Smooth muscle cell (in vitro differentiated cells): Measurements from ENCODE around the gene IPO13. TPM values are rescaled to one million over a fixed set of nuclear protein-coding genes. Genes with fewer than 3 reads are reported as not detected.

Experiments
- DNase-seq: peaks from one replicate; lab custom pipeline; 2025; ENCODE audit not compliant: unreplicated experiment; lab: John Stamatoyannopoulos, UW
- H2AFZ ChIP-seq: fragments of 200-600 bp; sonication (generic); 2 replicates; pipeline ENCODE4 v1.6.0; 2016; ENCODE audit warnings: antibody characterized with exemption, low read depth, mild to moderate bottlenecking
- H3F3A ChIP-seq: fragments of 200-600 bp; sonication (generic); 2 replicates; pipeline ENCODE4 v1.6.0; 2017; ENCODE audit warnings: antibody characterized with exemption, low read depth
- H3K27ac ChIP-seq: fragments of 200-600 bp; sonication (generic); 2 replicates; pipeline ENCODE4 v1.5.1; 2016; ENCODE audit warnings: low read depth, mild to moderate bottlenecking
- H3K27me3 ChIP-seq: fragments of 200-600 bp; sonication (generic); 2 replicates; pipeline ENCODE4 v1.6.1; 2016; ENCODE audit warnings: low read depth, mild to moderate bottlenecking
- H3K36me3 ChIP-seq: fragments of 200-600 bp; sonication (generic); 2 replicates; pipeline ENCODE4 v1.5.1; 2016; ENCODE audit warnings: low read depth
- H3K4me1 ChIP-seq: fragments of 200-600 bp; sonication (generic); 2 replicates; pipeline ENCODE4 v1.5.1; 2016; ENCODE audit warnings: low read depth
- H3K4me2 ChIP-seq: fragments of 200-600 bp; sonication (generic); 2 replicates; pipeline ENCODE4 v1.6.0; 2016; ENCODE audit warnings: mild to moderate bottlenecking
- H3K4me3 ChIP-seq: fragments of 200-600 bp; sonication (generic); 2 replicates; pipeline ENCODE4 v1.5.1; 2016; ENCODE audit warnings: mild to moderate bottlenecking
- H3K79me2 ChIP-seq: fragments of 200-600 bp; sonication (generic); 2 replicates; pipeline ENCODE4 v1.6.0; 2016; ENCODE audit warnings: low read depth, mild to moderate bottlenecking
- H3K9ac ChIP-seq: fragments of 200-600 bp; sonication (generic); 2 replicates; pipeline ENCODE4 v1.6.0; 2016; ENCODE audit warnings: low read depth
- H3K9me3 ChIP-seq: fragments of 200-600 bp; sonication (generic); replicated peaks from 2 replicates; pipeline ENCODE4 v1.5.1; 2016; ENCODE audit warnings: low read depth
- H4K20me1 ChIP-seq: fragments of 200-600 bp; sonication (generic); 2 replicates; pipeline ENCODE4 v1.6.0; 2016; ENCODE audit warnings: low read depth
- WGBS: methylation state at CpG from one replicate; pipeline ENCODE4 v1.1.7; 2016; ENCODE audit warnings: low lambda C conversion rate; 5-methylcytosine and 5-hydroxymethylcytosine counted together
- polyA plus RNA-seq: library from polyadenylated mRNA; unstranded; fragments of >200 nt; fragmentation: Nextera tagmentation; extraction: Ambion mirVana; gene quantifications from 2 replicates; pipeline ENCODE4 v1.2.1, GENCODE V29; 2016
- total RNA-seq: library from RNA; depleted of rRNA; stranded (reverse); fragments of >200 nt; gene quantifications from 2 replicates; pipeline ENCODE4 v1.2.3, GENCODE V29; 2014
- TF ChIP-seq, protein P1 (sequence below): fragments of 200-600 bp; sonication (generic); IDR thresholded peaks from 2 replicates; pipeline ENCODE4 v1.5.1; 2017; ENCODE audit warnings: borderline replicate concordance, mild to moderate bottlenecking, antibody characterized with exemption; ENCODE audit not compliant: insufficient read depth, poor library complexity, severe bottlenecking

The IPO13 gene
- total and polyA plus RNA-seq, 2 experiments from 2014 or later: 10.4 to 21.2 TPM

DNA sequence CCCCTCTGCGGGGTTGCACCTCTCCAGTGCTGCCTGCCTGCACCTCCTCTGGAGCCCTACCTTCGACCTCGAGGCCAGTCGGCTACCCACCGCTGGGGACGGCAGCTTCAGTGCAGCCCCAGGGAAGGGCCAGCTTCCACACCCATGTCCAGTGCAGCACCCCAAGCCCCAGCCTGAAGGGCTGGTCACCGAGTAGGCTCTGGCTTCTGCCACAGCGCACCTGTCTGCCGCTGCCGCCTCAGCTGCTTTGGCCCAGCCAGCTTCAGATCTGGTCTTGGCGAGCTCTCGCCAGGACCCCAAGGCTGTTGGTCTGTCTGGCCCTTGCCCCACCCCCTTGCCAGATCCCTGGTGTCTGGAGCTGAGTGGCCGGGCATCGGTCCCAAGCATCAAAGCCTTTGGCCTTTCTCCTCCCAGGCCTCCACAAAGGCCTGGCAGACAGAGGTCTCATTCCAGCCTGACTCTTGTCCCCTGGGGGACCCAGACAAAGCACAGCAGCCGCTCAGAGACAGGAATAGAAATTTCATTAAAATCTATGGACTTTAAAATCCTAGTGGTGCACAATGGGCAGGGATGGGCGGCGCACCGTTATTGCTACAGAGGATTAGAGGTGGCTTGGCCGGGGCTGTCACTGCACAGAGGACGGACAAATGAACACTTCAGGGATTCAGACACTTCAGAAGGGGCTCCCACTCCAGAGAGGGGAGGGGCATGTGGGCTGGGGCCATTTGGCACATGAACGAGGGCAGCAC, 49.4 kb downstream of the IPO13 start:
- no peaks in the 10 kb centered on the region for H3K79me2 ChIP-seq
- H3K27me3 ChIP-seq: no peaks in the 10 kb centered on the region
- WGBS: 87% methylated on average over 21 of the region's 21 CpGs
- H2AFZ ChIP-seq: no peak overlapping the region
- H3K4me1 ChIP-seq: peaks cover 6% of the 10 kb centered on the region
- TF ChIP-seq, protein P1, sequence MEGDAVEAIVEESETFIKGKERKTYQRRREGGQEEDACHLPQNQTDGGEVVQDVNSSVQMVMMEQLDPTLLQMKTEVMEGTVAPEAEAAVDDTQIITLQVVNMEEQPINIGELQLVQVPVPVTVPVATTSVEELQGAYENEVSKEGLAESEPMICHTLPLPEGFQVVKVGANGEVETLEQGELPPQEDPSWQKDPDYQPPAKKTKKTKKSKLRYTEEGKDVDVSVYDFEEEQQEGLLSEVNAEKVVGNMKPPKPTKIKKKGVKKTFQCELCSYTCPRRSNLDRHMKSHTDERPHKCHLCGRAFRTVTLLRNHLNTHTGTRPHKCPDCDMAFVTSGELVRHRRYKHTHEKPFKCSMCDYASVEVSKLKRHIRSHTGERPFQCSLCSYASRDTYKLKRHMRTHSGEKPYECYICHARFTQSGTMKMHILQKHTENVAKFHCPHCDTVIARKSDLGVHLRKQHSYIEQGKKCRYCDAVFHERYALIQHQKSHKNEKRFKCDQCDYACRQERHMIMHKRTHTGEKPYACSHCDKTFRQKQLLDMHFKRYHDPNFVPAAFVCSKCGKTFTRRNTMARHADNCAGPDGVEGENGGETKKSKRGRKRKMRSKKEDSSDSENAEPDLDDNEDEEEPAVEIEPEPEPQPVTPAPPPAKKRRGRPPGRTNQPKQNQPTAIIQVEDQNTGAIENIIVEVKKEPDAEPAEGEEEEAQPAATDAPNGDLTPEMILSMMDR: no peak
- peaks cover 10% of the 10 kb centered on the region for H3F3A ChIP-seq
- H3K9ac ChIP-seq: no peak overlapping the region
- H4K20me1 ChIP-seq: no peaks in the 10 kb centered on the region
- no peaks in the 10 kb centered on the region for H3K36me3 ChIP-seq
- no peak for DNase-seq
- H3K27ac ChIP-seq: no peak overlapping the region
- H3K4me3 ChIP-seq: no peak overlapping the region
- H3K4me2 ChIP-seq: no peak overlapping the region
- no peaks in the 10 kb centered on the region for H3K9me3 ChIP-seq

DNA sequence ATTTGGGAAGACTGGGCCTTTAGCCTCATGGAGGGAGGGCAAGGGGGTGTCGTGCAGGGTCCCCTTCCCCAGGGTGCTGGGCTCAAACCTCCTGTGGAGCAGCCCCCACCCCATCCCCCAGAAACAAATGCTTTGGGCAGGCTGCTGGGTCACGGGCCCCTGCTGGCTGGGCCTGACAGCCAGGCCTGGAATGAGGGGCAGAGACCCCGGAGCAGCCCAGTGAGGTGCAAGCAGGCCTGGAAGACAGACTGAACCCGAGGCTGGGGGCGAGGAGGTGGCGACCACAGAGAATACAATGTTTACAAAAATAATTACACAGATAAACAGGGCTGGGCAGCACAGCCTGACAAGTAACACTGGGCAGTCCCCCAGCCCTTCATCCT, 50.0 kb downstream of the IPO13 start:
- Histone ChIP-seq H3F3A (peaks cover 10% of the 10 kb centered on the region), H3K36me3 (no peaks in the 10 kb centered on the region), H3K9me3 (no peaks in the 10 kb centered on the region), H3K4me2 (no peak overlapping the region), H3K4me1 (peaks cover 5% of the 10 kb centered on the region), H3K4me3 (no peak overlapping the region), H2AFZ (no peak overlapping the region), H4K20me1 (no peaks in the 10 kb centered on the region), H3K9ac (no peak overlapping the region), H3K27ac (no peak overlapping the region), H3K27me3 (no peaks in the 10 kb centered on the region), H3K79me2 (no peaks in the 10 kb centered on the region)
- TF ChIP-seq, protein P1: no peak
- 88% methylated on average over 6 of the region's 6 CpGs for WGBS
- DNase-seq: no peak

DNA sequence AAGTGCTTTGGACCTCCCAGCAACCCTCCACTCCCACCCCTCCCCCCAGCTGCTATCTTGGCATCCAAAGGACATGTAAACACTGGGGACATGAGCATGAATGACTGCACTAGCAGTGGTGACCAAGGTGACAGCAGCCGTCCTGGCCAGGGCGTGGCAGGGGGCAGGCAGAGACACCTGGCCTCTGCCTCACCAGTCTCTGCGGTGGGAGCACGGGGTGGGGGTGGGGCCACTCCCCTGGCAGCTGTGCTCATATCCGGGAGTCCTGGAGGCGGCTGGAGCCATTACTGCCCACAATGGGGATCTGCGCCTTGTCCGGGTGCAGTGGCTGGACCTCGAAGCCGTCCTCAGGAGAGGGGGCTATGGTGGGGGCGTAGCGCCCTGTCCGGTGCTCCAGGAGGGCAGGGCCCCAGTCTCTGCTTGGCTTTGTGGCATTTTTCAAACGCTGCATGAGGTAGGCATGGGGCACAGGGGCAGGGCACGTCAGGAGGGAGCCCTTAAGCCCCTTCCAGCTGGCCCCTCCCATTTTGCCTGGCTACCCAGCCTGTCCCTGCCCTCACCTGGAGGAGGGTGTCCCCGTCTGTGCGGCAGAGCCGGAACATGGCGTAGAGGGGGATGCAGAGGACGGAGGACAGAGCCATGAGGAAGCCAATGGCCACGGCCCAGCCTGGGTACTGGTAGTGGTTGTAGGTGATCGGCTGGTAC, 50.7 kb downstream of the IPO13 start:
- Histone ChIP-seq H3K79me2 (no peaks in the 10 kb centered on the region), H3K4me2 (no peak overlapping the region), H3K27me3 (no peaks in the 10 kb centered on the region), H3K9ac (no peak overlapping the region), H3F3A (peaks cover 6% of the 10 kb centered on the region), H3K9me3 (no peaks in the 10 kb centered on the region), H3K36me3 (no peaks in the 10 kb centered on the region), H3K4me3 (no peak overlapping the region), H3K27ac (no peak overlapping the region), H2AFZ (no peak overlapping the region), H3K4me1 (peaks cover 5% of the 10 kb centered on the region), H4K20me1 (no peaks in the 10 kb centered on the region)
- DNase-seq: no peak
- TF ChIP-seq, protein P1: no peak
- 91% methylated on average over 22 of the region's 22 CpGs for WGBS
